Epithelial cell of esophagus (primary cell): ENCODE data around the gene TYMP.
A peak's percentile ranks its signal among the peaks of the same experiment; 100 is the strongest.
"Not testable (repeated sequence)": the region's sequence is repeated elsewhere in the genome, so short reads cannot be mapped to it uniquely, and the experiment has no call there.

ENCODE experiments used
- DNase-seq: peaks from one replicate; pipeline ENCODE4 v3.0.0; 2010; ENCODE audit warnings: low read depth
- H3K4me3 ChIP-seq: 2 replicates; pipeline ENCODE4 v1.5.1; 2011; ENCODE audit warnings: mild to moderate bottlenecking, low read length, control low read depth
- TF ChIP-seq, protein P1 (sequence below): IDR thresholded peaks from 2 replicates; pipeline ENCODE4 v1.5.1; 2011; ENCODE audit warnings: low read depth, mild to moderate bottlenecking, low read length, control low read depth, inconsistent platforms; ENCODE audit not compliant: insufficient read depth; ENCODE audit errors: missing control alignments

Gene TYMP

DNA sequence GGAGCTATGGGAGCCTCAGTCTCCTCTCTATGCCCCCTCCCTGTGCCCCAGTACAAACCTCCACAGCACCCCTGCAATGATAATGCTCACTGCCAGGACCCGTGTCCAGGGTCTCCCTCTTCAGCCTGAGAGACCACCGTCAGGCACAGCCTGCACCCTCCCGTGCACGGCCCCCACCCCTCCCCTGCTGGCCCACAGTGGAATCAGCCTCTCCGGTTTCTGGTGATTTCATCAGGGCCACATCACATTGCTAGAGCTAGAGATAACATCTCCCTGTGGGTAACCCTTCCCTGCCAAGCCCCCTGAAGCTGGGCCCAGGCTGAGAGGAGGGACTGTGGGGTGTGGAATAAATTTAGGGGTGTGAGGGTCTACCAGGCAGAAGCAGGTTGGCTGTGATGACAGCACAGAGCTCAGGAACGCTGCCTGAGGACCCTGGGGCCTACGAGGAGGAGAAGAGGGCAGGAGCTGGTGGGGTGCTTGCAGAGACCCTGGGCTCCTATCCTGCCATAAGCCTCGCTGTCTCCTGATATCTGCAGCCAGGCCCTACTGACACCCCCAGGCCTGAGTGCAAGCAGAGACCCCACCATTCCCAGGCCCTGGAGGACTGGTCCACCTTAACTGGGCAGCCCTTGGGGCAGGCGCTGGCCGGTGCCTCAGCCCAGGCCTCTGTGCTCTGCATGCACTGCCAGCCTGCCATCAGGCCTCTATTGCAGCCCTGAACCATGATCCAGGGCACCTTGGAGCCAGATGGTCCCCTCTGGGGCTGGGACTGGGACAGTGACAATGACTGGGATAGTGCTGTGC is 15.9 kb upstream of the TYMP start, which contains the start of gene KLHDC7B:
KLHDC7B (plus strand) TSS at position 378 of the 804 bp plus-strand sequence; CDS start at position 723, 345 bp downstream.
- no peak within 1 kb of the TSS for H3K4me3 ChIP-seq
- no peak for DNase-seq
- TF ChIP-seq, protein P1, sequence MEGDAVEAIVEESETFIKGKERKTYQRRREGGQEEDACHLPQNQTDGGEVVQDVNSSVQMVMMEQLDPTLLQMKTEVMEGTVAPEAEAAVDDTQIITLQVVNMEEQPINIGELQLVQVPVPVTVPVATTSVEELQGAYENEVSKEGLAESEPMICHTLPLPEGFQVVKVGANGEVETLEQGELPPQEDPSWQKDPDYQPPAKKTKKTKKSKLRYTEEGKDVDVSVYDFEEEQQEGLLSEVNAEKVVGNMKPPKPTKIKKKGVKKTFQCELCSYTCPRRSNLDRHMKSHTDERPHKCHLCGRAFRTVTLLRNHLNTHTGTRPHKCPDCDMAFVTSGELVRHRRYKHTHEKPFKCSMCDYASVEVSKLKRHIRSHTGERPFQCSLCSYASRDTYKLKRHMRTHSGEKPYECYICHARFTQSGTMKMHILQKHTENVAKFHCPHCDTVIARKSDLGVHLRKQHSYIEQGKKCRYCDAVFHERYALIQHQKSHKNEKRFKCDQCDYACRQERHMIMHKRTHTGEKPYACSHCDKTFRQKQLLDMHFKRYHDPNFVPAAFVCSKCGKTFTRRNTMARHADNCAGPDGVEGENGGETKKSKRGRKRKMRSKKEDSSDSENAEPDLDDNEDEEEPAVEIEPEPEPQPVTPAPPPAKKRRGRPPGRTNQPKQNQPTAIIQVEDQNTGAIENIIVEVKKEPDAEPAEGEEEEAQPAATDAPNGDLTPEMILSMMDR, result peak; percentile 5

DNA sequence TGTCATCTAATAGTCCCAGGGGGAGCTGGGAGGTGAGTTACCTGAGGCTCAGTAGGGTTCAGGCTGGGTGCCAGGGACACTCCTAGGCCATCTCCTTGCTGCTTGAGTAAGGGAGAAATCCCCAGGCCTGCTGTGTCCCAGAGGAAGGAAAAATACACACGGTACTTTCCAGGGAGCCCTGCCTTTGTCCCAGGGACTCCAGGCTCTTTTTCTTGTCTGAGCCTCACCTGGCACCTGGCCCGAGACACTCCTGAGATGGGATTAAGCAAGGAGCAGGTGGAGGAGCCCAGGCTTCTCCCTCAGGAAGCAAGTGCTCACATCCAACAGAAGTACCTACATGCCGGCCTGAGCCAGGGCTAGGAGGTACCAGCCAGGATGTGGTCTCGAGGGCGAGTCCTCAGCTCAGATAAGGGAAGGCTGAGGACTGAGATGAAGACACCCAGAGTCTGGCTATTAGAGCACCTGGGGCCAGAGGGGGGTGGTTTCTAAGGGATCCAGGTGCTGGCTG is 15.0 kb upstream of the TYMP start:
- peak; percentile 93 for DNase-seq
- TF ChIP-seq, protein P1, result no peak
- peak overlapping the region; percentile 19 for H3K4me3 ChIP-seq

DNA sequence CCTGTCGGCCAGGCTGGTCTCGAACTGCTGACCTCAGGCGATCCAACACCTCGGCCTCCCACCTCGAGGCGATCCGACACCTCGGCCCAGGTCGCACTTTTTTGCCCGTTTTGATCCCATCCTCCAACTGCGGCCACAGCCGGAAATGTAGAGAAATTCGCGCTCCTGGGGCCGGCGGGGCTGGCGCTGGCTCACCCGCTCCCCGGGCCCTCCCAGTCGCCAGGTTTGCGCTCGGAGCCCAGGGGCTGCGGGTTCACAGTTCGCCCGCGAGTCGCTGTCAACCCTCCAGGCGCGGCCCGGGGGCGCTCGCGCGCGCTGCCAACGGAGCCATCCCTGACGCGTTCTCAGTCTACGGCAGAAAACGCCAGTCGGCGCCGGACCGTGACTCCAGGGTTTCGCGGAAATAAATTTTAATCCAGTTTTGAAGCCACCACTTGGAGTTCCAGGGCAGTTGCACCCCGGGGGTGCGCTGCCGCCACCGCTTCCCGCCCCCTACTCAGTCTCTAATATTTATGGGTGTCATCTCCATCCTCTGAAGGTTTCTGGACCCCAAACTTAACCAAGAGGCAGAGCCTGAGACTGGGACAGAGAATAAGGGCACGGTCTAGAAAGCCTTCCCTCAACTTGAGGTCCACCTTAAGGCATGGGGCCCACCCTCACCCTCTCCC is 14.4 kb upstream of the TYMP start:
- DNase-seq, result peak; percentile 71
- H3K4me3 ChIP-seq, result peak overlapping the region; percentile 19
- TF ChIP-seq, protein P1, result peak; percentile 29

DNA sequence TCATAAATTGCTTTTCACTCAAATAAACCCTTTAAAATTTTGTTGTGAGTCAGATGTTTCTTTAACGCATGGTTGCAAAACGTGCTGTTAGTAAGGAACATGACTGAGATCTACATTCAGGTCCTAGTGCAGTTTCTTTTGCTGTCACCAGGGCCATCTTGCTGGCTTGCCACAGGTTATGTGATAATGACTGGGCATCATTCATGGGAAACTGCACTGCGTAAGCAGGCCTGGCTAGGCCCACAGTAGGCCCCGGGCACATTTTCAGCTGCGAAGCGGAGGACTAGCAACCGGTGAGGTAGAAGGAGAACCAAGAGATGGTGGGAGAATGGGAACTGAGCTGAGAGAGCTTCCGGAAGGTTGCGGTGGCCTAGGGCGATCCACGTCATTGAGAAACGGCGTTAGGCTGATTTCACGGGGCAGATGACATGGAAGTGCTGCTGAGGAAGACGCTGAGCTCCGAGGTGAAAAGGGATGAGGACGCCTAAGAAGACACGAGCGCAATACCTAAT is 12.7 kb upstream of the TYMP start:
- H3K4me3 ChIP-seq, result no peak overlapping the region
- TF ChIP-seq, protein P1, result peak; percentile 38
- peak; percentile 85 for DNase-seq

DNA sequence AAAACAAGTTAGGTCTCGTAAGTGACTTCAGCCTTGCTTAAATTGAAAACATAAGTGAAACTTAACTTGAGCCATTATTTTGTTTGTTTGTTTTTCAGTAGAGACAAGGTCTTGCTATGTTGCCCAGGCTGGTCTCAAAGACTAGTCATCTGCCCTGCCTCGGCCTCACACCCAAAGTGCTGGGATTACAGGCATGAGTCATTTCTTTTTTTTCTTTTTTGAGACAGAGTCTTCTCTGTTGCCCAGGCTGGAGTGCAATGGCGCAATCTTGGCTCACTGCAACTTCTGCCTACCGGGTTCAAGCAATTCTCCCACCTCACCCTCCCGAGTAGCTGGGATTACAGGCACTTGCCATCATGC is 11.8 kb upstream of the TYMP start:
- H3K4me3 ChIP-seq, result not testable (repeated sequence)
- DNase-seq, result peak; percentile 98

DNA sequence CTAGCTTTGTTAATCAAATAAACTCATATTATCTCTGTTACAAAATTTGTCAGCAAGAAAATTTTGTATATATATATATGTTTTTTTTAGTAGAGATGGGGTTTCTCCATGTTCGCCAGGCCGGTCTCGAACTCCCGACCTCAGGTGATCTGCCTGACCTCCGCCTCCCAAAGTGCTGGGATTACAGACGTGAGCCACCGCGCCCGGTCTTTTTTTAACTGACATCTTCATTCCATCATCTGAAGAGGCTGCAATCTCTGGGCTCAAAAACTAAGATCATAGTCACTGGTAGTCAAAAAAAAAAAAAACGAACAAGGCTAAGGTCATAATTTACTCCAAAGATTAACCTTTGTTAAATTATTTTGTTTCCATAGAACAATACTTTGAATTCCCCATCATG is 10.6 kb upstream of the TYMP start:
- H3K4me3 ChIP-seq, result no peak overlapping the region
- DNase-seq, result no peak
- TF ChIP-seq, protein P1, result no peak

DNA sequence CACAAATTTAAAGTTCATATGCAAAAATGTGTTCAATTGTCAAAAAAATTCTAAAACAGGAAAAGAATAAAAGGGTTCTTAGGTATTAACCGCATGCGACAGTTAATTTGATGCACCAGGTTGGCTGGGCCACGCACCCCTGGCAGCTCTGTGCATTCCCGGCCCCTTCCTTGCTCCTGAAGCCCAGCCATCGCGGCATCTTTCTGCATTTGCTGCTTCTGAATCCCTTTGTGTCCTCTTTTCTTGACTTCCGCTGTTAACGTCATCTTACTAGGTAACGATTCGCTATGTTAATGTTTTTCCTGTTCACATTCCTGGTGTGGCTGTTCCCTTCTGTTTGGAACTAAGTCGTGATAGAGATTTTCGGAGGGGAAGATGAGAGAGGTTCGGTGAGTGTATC is 8.0 kb upstream of the TYMP start:
- no peak overlapping the region for H3K4me3 ChIP-seq
- DNase-seq, result no peak

More for the DNA sequence above, 8.0 kb upstream of the TYMP start:
- TF ChIP-seq, protein P1, result no peak
